Measurements from ENCODE around the gene MAPK12.
A peak's percentile ranks its signal among the peaks of the same experiment; 100 is the strongest.

MAPK12 gene

GRCh38 chr22:50252082-50253045 lies 9.1 kb downstream of the MAPK12 start:
- DNase-seq (ENCODE audit: low spot score), result peak; percentile 72

DNA sequence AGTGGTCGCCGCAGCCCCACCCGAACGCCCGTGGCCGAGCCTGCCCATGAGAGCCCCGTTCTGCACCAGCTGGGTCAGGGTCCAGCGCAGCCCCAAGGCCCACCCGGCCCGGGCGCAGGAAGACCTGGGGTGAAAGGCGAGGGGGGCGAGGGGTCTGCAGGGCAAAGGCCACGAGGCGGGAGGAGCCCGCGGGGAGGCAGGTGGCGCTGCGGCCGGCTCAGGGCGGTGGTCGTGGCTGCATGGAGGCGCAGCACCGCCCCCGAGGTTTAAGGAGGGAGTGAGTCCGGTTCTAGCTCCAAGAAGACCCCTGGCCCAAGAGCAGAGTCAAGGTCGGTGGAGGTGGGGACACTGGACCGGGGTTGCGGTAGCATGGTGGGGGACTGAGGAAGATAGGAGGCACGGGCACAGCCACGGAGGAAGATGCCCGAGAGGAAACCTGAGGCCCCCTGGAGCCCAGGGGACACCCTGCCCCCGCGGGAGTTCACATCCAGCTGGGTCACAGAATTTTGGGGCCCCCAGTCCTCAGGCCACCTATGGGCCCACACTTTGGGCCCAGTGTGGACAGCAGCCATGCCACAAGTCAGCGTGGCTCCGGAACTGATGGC lies 9.9 kb downstream of the MAPK12 start:
- DNase-seq (ENCODE audit: low spot score), result no peak

GRCh38 chr22:50250555-50251476 lies 10.7 kb downstream of the MAPK12 start, which contains the start of gene HDAC10:
Gene HDAC10 (minus strand): TSS chr22:50251265. CDS start chr22:50251032, 233 bp downstream.
- no peak for DNase-seq (ENCODE audit: low spot score)

DNA sequence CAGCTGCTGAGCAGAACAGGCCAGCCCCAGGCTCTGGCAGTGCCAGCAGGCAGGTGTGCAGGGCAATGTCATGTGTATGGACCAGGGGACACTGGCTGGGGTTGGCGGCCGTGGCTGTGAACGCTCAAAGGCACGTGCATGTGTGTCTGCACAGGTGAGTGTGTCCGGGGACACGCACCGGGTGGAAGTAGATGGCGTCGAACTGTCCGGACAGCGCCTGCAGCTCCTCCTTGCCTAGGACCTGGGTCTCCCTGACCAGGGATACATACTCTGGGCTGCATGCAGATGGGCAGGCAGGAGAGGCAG lies 11.3 kb downstream of the MAPK12 start:
- no peak for DNase-seq (ENCODE audit: low spot score)

- DNase-seq (ENCODE audit: low spot score), result no peak
These were observed 11.9 kb downstream of the MAPK12 start for GRCh38 chr22:50249341-50250248.

- no peak for DNase-seq (ENCODE audit: low spot score)
These were observed 13.0 kb downstream of the MAPK12 start for GRCh38 chr22:50248196-50249081.

DNA sequence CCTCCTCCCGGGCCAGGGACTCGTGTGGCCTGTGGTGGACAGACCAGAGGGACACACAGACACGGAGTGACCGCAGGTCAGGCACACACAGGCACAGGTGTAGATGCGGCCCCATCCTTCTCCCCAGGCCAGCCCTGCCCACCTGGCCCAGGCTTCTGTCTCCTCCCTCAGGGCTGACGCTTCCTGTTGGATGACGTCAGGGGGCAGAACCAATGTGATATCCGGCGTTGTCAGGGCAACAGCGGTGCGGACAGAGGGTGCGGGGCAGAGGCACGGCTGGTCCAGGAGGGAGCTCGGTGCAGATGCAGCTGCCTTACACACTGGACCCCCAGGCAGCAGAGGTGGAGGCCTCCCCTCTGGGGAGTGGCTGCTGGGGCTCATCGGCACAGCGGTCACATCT lies 13.7 kb downstream of the MAPK12 start:
- DNase-seq (ENCODE audit: low spot score), result no peak

DNA sequence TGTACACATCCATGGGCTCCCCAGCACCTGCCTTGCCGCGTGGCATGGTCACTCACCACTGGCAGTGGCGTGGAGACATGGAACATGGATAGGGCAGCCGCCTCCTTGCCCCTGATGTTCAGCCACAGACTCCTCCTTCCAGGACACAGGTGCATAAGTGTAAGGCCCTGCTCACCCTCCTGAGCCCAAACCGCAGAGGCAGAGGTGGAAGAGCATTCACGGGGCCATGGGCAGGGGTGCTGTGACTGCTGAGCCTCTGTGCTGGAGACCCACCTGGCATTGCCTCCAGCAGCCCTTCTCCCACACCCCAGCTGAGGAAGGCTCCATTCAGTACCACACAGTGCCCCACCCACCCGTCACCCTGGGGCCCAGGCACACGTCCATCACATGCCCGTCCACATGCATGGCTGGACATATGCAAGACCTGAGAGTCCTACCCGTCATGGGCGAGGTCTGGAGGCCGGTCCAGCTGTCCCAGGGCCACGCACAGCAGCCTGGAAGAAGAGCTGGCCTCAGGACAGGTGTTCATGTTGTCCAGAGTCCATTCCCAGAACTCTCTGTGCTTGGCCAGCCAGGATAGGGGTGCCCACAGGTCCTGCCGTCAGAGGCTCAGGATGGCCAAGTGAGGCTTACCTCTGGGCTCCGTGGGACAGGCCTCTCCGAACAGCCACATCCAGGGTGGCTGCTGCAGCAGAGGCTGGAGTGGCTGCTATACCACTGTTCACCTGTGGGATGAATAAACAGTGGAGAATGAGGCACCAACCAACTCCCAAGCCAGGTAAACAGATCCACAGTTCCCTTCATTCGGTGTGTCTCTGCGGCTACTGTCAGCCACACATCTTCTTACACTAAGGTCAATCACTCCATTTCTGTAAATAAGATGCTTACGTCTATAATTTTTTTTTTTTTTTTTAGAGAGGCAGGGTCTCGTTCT lies 15.0 kb downstream of the MAPK12 start:
- DNase-seq (ENCODE audit: low spot score), result no peak

DNA sequence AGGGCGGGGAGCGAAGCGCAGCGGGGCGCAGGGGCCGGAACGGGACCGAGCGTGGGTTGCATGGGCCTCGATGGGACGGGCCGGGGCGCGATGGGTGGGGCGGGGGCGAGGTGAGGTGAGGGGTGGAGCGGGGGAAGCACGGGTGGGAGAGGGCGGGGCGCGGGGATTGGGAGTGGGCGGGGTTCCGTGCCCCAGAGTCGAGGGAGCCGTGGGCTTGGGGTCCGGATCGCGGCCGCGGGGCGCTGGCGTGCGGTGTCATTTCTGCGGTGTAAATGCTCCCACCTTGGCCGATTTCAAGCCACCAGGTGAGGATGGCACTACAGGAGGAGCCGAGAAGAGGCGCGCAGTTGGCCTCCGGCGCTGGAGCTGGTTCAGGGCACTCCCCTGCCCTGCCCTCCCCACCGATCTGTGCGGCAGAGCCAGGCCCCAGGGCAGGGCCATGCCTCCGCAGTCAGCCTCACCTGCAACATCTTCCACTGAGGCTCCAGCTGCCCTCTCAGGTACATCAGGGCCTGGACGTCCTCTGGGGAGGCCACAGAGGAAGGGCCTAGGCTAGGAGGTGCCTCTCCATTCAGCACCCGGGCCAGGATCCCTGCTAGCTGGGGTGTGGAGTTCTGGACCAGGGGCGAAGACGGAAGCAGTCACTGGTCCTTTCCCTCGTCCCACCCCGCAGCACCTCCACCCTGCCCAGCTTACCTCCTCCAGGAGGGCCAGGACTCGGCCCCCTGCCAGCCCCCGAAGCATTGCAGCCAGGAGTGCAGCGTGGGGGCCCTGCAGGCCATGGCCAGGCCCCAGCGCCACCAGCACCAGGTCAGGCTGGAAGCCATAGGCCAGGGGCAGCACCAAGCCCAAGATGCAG lies 16.0 kb downstream of the MAPK12 start:
- no peak for DNase-seq (ENCODE audit: low spot score)

DNA sequence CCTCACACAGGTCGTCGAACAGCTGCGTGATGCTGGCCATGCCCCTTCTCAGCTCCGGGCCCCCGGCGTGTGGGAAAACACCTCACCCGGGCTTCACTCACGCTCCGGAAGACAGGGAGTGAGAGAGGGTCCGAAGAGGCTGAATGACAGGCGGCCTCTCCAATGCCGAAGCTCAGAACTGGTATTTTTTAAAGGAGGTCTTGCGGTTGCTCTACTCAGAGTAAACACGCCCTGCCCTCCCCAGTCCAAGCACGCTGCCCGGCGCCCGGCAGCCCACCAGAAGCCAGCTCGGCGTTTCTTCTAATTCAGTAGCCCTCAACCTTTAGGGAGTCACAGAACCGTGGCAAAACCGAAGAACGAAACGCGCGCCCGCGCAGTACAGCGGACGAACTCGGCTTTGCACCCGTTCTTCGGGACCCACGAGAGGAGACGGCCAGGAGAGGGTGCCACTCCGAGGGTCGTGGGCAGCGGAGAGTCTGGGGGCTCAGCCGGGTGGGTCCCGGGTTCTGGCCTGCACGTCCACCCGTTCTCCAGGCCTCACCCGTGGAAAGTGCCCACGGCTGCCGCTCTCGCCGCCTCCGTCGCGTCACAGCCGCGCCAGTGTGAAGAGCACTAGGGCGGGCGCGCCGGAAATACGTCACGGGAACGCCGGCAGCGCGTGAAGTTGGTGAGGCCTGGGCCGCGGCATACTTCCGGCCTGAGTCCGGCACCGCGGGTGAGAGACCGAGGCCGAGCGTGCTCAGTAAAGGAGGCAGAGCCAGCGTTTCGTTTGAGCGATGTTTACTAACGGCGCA lies 16.9 kb downstream of the MAPK12 start, which contains the start of gene TUBGCP6:
Gene TUBGCP6 (minus strand): TSS at position 604 of the 794 bp plus-strand sequence. CDS start 564 bp downstream, at position 40.
- DNase-seq (ENCODE audit: low spot score), result peak; percentile 86

DNA sequence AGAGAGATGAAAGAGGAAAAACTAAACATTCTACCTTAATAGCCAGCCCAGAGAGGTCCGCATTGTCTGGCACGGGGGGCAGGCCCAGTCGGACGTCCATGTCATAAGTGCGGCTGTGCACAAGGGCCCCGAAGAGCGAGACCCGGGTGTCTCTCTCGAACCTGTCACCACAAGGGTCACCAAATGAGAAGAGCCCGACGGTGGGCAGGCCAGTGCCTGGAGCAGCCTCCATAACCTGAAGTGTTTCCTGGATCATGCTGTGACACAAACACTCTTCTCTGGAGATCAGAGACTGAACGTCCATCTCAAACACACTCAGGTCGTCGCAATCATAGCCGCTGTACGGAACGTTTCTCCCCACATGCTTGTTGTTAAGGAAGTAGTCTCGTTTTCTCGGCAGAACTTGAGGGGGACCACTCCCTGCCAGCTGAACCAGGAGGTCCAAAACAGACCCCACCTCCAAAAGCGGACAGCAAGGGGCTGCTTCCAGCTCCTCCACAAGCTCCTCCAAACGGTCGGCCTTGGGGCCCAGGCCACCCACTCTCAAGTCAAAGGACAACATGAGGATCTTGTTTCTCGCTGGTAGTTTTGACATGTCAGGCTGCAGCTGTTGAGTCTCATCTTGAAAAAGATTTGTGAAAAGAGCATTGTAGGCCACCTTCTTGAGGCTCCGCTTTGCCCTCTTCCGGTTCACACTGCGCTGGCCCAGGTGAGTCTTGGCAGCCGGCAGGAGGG lies 17.6 kb downstream of the MAPK12 start:
- no peak for DNase-seq (ENCODE audit: low spot score)

- no peak for DNase-seq (ENCODE audit: low spot score)
These were observed 19.0 kb downstream of the MAPK12 start for GRCh38 chr22:50242406-50242949.

- no peak for DNase-seq (ENCODE audit: low spot score)
These were observed 22.7 kb downstream of the MAPK12 start for GRCh38 chr22:50238755-50239154.

- no peak for DNase-seq (ENCODE audit: low spot score)
These were observed 24.6 kb downstream of the MAPK12 start for GRCh38 chr22:50236731-50237409.

DNA sequence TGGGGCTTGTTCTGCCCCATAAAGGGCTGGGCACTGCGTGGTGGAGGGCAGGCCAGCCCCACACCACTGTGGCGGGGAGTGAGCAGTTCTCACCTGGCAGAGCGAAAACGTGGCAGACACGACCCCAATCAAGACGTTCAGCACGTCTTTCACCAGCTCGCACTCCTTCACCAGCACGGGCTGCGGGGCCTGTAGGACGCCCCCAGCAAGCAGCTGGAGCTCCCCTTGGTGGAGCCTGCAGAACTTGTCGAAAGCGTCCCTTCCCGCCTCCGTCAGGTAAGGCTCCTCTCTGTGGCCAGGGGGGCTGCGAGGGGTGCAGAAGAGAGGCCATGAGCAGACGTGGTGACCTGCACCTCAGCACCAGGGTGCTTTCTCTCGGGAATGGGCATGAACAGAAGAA lies 28.3 kb downstream of the MAPK12 start:
- no peak for DNase-seq (ENCODE audit: low spot score)
